ENCODE data around the gene KAZN.

The KAZN gene

GRCh38 chr1:14741532-14741931, 143.0 kb downstream of the KAZN start:
- no peak for TF ChIP-seq CTCF (IDR thresholded peaks at IDR 0.05; ENCODE audit: low read depth, low read length, missing control alignments)
- H3K4me3 ChIP-seq (ENCODE audit: low read depth, low read length): no peak overlapping the region
- in situ Hi-C loops (cut with HindIII; ENCODE audit: low sequenced_read_pairs): no loop called here
- DNase-seq (ENCODE audit: low read depth): no peak

- no peak for TF ChIP-seq CTCF (IDR thresholded peaks at IDR 0.05; ENCODE audit: low read depth, low read length, missing control alignments)
- no peak overlapping the region for H3K4me3 ChIP-seq (ENCODE audit: low read depth, low read length)
- DNase-seq (ENCODE audit: low read depth): peak; percentile 82
- in situ Hi-C loops (cut with HindIII; ENCODE audit: low sequenced_read_pairs): no loop called here
These were observed 143.9 kb downstream of the KAZN start for GRCh38 chr1:14742181-14742980.

GRCh38 chr1:14743368-14743767, 144.9 kb downstream of the KAZN start:
- no peak for DNase-seq (ENCODE audit: low read depth)
- no peak for TF ChIP-seq CTCF (IDR thresholded peaks at IDR 0.05; ENCODE audit: low read depth, low read length, missing control alignments)
- in situ Hi-C loops (cut with HindIII; ENCODE audit: low sequenced_read_pairs): no loop called here
- H3K4me3 ChIP-seq (ENCODE audit: low read depth, low read length): no peak overlapping the region

- no peak for TF ChIP-seq CTCF (IDR thresholded peaks at IDR 0.05; ENCODE audit: low read depth, low read length, missing control alignments)
- in situ Hi-C loops (cut with HindIII; ENCODE audit: low sequenced_read_pairs): no loop called here
- no peak overlapping the region for H3K4me3 ChIP-seq (ENCODE audit: low read depth, low read length)
- no peak for DNase-seq (ENCODE audit: low read depth)
These were observed 146.7 kb downstream of the KAZN start for GRCh38 chr1:14745001-14745720.

GRCh38 chr1:14745789-14746188, 147.3 kb downstream of the KAZN start:
- H3K4me3 ChIP-seq (ENCODE audit: low read depth, low read length): no peak overlapping the region
- no peak for DNase-seq (ENCODE audit: low read depth)
- in situ Hi-C loops (cut with HindIII; ENCODE audit: low sequenced_read_pairs): no loop called here
- no peak for TF ChIP-seq CTCF (IDR thresholded peaks at IDR 0.05; ENCODE audit: low read depth, low read length, missing control alignments)

- no peak overlapping the region for H3K4me3 ChIP-seq (ENCODE audit: low read depth, low read length)
- in situ Hi-C loops (cut with HindIII; ENCODE audit: low sequenced_read_pairs): no loop called here
- no peak for TF ChIP-seq CTCF (IDR thresholded peaks at IDR 0.05; ENCODE audit: low read depth, low read length, missing control alignments)
- no peak for DNase-seq (ENCODE audit: low read depth)
These were observed 147.9 kb downstream of the KAZN start for GRCh38 chr1:14746393-14746792.

Data from astrocyte of the cerebellum (primary cell).